Stimulated activated CD4-positive, alpha-beta T cell treated with anti-CD3 and anti-CD28 coated beads, Interleukin-12 subunit alpha, Interleukin-12 subunit beta, amount 100 ng/mL, for 4 hours (primary cell): Measurements from ENCODE around the gene PKD1L1.
"Not testable (repeated sequence)": the region's sequence is repeated elsewhere in the genome, so short reads cannot be mapped to it uniquely, and the experiment has no call there.

Source experiments
- DNase-seq: peaks from one replicate; pipeline ENCODE4 v3.0.0-alpha.2; 2020

PKD1L1 gene

DNA sequence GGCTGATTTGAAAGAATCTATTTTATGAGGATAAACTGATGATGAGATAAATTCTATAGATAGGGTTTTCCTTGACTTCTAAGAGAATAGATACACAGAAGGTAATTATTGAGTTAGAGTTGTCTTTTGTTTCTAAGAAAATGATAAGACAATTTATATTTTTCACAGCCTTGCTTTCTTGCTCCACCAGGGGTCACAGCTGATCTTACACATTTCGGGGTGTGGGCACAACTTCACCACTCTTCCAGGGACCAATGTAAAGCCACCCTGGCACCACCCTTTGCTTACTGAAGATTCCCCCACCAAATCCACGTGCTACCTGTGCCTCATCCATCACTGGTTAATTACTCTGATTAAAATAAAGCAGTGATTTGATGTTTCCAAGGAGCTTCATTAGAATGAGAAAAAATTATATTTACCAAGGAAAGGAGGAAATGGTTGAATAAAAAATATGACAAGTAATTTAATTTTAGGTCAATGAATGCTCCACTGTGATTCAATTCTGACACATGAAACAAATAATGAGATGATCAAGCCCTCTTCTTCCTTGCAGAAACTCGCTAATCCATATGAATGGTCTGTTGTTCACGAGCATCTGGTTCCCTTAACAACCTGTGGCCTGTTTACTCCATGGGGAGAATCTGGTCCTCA lies 189.1 kb downstream of the PKD1L1 start:
- DNase-seq: no peak

DNA sequence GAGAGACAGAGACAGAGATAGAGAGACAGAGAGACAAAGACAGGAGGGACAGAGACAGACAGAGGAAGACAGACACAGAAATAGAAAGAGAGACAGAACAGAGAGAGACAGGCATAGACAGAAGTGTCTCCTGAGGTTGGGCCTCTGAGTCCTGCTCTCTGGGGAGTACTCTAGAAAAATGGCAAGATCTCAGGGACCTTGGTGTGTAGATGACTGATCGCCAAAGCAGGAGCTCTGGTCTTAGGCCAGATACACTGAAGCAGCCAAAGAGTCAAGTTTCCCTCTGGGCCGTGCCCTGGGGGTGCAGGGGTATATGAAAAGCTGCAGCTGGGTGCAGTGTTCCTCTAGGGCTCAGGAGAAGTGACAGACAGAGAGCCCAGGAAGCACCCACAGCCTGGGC lies 189.7 kb downstream of the PKD1L1 start:
- DNase-seq: no peak

GRCh38 chr7:47757921-47758411 lies 190.3 kb downstream of the PKD1L1 start:
- no peak for DNase-seq

GRCh38 chr7:47756636-47757035 lies 191.6 kb downstream of the PKD1L1 start:
- no peak for DNase-seq

- no peak for DNase-seq
Observed at GRCh38 chr7:47755248-47755647, 193.0 kb downstream of the PKD1L1 start.

DNA sequence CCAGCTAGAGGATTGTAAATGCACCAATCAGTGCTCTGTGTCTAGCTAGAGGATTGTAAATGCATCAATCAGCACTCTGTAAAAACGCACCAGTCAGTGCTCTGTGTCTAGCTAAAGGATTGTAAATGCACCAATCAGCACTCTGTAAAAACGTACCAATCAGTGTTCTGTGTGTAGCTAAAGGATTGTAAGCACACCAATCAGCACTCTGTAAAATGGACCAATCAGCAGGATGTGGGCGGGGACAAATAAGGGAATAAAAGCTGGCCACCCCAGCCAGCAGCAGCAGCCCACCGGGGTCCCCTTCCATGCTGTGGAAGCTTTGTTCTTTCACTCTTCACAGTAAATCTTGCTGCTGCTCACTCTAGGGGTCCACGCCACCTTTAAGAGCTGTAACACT lies 196.5 kb downstream of the PKD1L1 start:
- DNase-seq: not testable (repeated sequence)

DNA sequence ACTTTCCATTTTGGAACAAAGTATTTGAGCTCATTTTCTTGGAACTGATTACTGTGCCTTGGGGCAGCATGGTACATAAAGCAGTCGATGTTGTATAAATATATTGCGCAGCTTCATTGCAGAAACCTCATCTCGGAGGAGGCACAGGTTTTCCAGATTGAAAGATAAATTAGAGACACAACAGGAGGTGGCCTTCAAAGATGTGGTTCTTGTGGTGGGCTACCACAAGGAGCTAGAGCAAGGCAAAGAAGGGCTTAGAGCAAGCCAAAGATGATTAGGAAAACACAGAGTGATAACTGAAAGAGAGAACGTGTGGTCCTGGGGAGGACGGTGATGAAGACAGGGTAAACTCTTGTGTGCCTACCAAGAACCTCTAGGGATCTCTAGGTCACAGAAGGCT lies 197.2 kb downstream of the PKD1L1 start:
- no peak for DNase-seq

DNA sequence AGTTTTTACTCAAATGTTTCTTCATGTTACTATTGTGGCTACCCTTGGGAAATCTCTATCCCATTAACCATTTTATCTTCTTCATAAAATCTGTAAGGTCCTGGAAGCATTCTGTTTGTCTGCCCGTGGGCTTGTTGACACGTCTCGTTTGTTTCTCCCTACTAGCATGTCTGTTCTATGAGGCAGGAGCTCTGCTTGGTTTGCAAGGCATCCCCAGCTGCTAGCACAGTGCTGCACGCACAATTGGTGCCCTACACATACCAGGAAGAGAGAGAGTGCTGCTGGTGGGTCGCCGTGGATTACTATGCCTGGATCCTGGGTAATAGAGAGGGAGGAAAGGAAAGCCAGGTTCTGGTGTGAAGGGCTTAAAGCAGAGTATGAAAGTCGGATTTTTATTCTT lies 200.2 kb downstream of the PKD1L1 start:
- no peak for DNase-seq

- DNase-seq: no peak
Observed at GRCh38 chr7:47747160-47747559, 201.1 kb downstream of the PKD1L1 start.

GRCh38 chr7:47746468-47746867 lies 201.8 kb downstream of the PKD1L1 start:
- DNase-seq: no peak

DNA sequence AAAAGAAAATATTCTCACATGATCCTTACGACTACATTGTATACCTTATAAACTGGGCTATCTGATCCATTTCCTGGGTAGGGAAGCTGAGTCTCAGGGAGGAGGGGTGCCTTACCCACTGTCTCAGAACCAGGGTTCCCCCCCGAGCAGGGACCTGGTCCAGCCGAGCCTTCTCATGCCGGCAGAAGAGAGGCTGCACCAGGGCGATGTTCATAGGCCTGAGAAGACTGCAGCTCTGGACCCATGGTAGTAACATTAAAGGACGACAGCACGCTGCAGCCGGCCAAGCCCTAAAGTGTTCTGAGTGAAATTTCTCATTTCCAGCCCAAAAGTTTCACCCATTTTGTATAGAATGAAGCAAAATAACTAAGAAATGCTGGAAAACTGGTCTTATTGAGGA lies 203.4 kb downstream of the PKD1L1 start:
- DNase-seq: no peak

DNA sequence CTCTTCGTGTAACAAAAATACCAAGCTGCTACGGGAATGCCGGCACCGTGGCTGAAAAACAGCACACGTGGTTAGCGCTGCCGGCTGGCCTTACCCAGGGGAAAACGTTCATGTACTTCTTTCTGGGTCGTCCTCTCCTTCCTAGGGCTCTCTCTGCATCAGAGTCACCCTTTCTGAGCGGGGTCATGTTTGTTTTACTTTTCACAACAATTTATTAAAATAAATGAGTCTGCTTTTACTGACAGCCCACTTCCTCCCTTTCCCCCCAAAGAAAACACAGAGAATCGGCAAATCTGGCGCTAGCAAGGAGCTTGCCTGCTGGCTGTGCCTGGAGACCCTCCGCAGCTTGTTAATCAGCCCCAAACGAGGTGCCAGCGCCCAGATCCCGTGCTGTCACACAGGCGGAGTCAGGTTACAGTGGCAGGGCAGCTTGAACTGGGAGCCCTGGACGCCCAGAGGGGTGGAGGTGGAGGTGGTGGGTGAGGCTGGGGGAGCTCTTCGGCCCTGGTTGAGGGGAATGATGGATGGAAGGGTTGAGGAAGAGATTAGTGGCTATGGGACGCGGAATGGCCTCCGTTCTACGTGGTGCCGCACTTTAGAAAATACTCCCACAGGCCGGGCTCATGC lies 204.2 kb downstream of the PKD1L1 start:
- no peak for DNase-seq

DNA sequence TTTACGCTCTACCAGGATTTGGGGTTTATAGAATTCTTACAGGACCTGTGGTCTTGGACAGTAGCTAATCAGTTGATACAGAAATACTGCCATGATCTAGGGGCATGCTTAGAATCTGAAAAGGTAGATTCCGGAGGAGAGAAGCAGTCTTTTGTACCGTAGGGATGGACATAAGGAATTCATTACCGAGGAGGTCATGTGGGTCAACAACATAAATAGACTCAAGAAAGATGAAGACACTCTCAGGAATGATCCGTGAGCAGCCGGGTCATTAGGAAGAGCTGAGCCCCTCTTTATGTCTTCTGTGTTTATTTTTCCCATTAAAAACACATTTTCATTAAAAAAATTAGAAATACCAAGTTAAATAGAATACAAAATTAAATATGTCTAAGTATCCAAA lies 206.3 kb downstream of the PKD1L1 start:
- DNase-seq: no peak

- no peak for DNase-seq
Observed at GRCh38 chr7:47739891-47740290, 208.4 kb downstream of the PKD1L1 start.

DNA sequence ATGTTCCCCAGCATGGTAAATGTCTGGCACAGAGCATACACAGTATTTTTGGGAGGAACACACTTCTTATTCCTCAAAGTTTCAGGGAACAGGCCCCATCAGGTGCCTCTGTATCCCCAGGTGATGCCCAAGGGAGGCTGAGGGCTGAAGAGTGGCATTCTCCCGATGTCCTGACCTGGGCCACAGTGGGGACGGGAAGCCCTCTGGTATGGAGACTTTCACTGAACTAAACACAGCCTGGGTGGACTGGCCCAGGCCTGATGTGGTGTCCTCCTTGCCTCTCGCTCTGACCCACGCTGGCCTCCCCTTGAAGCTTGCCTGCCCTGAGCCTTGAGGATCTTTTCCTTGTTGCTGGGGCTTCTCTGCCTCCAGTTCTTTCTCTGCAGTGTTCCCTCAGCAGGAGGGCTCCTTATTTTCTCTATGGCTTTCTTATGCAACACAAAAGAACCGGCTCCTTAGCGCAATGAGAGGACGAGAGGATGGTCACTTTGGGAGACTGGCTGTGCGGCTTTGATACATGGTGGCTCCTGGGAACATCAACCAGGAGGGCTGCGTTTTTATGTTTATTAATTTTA lies 208.9 kb downstream of the PKD1L1 start:
- no peak for DNase-seq

- no peak for DNase-seq
Observed at GRCh38 chr7:47738563-47739166, 209.6 kb downstream of the PKD1L1 start.

DNA sequence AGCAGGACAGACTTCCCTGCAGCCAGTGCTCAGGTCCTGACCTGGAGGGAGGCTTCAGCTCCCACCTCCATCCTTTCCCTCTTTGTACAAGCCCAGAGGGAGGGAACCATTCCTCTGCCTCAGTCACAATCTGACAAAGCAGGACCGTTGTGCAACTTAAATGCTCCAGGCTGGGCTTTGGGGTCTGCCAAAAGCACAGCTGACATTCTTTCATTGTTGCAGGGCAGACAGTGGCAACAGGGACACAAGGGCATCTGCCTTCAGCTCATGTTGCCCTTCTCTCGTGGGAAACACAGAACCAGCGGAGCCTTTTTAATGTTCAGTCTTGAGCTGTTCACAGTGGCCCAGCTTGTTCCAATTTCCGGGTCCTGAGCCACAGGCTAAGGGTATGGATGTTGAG lies 210.7 kb downstream of the PKD1L1 start:
- DNase-seq: no peak

- DNase-seq: no peak
Observed at GRCh38 chr7:47735431-47736345, 212.6 kb downstream of the PKD1L1 start.

- DNase-seq: no peak
Observed at GRCh38 chr7:47734949-47735291, 213.3 kb downstream of the PKD1L1 start.

GRCh38 chr7:47734287-47734948 lies 213.8 kb downstream of the PKD1L1 start:
- DNase-seq: no peak

- DNase-seq: no peak
Observed at GRCh38 chr7:47730142-47730541, 218.1 kb downstream of the PKD1L1 start.

DNA sequence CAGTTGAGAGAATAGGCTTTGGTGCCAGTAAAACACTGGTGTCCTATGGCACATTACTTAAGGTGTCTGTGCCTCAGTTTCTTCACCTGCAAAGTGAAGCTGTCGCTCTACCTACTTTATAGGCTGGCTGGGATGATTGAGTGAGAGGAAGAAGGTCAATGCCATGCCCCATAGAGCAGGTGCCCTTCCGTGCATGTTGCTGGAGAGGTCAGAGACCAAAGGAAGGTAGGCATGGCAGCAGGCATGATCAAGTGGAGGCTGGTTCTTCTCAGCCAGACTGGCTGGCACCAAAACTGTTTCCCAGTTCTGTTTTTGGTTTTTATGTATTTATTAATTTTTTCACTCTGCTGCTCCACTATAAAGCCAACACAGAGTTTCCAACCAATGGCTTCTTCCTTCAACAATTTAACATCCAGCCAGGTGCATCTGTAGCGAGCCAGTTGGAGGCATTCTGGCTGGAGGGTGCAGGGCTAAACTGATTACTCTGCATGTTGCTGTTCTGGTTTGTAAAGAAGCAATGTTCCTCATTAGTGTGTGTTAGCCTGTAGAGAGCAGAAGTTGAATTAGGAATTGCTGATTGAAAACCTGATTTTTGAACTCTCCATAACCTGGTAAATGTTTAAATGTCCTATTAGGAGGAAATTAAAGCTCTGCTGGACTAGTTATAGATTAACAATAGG lies 222.1 kb downstream of the PKD1L1 start:
- DNase-seq: no peak
